Activated naive CD8-positive, alpha-beta T cell treated with anti-CD3 and anti-CD28 coated beads for 36 hours (primary cell): ENCODE data around the gene RAB12. TPM values are rescaled to one million over a fixed set of nuclear protein-coding genes. Genes with fewer than 3 reads are reported as not detected.
"Not testable (repeated sequence)": the region's sequence is repeated elsewhere in the genome, so short reads cannot be mapped to it uniquely, and the experiment has no call there.

Experiments used
- DNase-seq: peaks from one replicate; pipeline ENCODE4 v3.0.0; 2021
- H3K27ac Mint-ChIP-seq: one replicate; pipeline ENCODE4 v1.8.0; 2022; ENCODE audit warnings: mild to moderate bottlenecking, moderate library complexity, mixed read lengths
- H3K27me3 Mint-ChIP-seq: one replicate; pipeline ENCODE4 v1.8.0; 2022; ENCODE audit warnings: mild to moderate bottlenecking, mixed read lengths
- H3K36me3 Mint-ChIP-seq: one replicate; pipeline ENCODE4 v1.8.0; 2021; ENCODE audit warnings: mild to moderate bottlenecking, mixed read lengths
- H3K4me1 Mint-ChIP-seq: one replicate; pipeline ENCODE4 v1.8.0; 2021; ENCODE audit warnings: mixed read lengths
- H3K4me3 Mint-ChIP-seq: one replicate; pipeline ENCODE4 v1.8.0; 2022; ENCODE audit warnings: mild to moderate bottlenecking, moderate library complexity, mixed read lengths
- H3K9me3 Mint-ChIP-seq: one replicate; pipeline ENCODE4 v1.8.0; 2022; ENCODE audit warnings: mixed read lengths
- total RNA-seq, 2 experiments: library from RNA; stranded (reverse); gene quantifications; one replicate each; pipeline ENCODE4 v1.2.3, GENCODE V29; 2021

RAB12 gene, protein sequence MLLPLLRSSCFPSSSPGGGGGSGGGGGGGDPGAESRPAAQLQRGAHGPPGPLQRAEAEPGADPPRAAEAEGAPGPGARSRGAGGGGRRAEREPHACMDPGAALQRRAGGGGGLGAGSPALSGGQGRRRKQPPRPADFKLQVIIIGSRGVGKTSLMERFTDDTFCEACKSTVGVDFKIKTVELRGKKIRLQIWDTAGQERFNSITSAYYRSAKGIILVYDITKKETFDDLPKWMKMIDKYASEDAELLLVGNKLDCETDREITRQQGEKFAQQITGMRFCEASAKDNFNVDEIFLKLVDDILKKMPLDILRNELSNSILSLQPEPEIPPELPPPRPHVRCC
- total RNA-seq: 10 to 100 TPM; 12.5 to 14.8 TPM

DNA sequence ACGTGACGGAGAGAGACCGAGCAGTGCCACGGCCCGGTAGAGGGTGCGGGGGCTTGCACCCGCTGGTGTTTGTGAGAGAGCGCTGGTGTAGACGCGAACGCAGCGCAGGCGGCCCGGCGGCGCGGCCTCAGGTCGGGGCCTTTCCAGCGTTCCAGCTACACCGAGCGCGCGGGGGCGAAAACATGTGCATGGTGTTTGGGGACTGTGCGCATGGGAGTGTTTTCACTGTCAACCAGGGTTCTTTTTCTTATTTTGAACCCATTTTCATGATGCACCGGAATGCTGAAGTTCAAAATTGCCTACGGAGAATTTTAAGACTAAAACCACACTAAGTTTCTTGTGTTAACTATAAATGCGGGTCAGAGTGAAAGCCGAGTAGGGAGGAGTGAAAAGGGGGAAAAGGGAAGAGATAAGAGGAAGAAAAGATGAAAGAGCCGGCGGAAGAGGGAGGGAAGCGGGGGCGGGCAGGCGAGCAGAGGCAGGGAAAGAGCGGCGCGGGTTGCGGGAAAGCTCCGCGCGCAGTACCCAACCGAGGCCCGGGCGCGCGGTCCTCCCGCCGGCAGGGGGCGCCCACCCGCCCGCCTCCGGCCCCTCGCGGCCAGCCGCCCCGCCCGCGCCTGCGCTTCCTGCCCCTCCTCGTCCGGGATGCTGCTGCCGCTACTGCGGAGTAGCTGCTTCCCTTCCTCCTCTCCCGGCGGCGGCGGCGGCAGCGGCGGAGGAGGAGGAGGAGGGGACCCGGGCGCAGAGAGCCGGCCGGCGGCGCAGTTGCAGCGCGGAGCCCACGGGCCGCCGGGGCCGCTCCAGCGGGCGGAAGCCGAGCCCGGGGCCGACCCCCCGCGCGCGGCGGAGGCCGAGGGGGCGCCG is at the start of gene RAB12:
Gene RAB12 (plus strand): TSS at position 643 of the 864 bp plus-strand sequence. CDS start 3 bp downstream, at position 646.
- H3K4me1 Mint-ChIP-seq: peaks cover 52% of the 10 kb centered on the region
- H3K27ac Mint-ChIP-seq: peak within 1 kb of the TSS; percentile 97
- H3K27me3 Mint-ChIP-seq: peaks cover 6% of the 10 kb centered on the region
- H3K36me3 Mint-ChIP-seq: peaks cover 18% of the 10 kb centered on the region
- DNase-seq: peak; percentile 90
- H3K4me3 Mint-ChIP-seq: peak within 1 kb of the TSS; percentile 94
- no peaks in the 10 kb centered on the region for H3K9me3 Mint-ChIP-seq

DNA sequence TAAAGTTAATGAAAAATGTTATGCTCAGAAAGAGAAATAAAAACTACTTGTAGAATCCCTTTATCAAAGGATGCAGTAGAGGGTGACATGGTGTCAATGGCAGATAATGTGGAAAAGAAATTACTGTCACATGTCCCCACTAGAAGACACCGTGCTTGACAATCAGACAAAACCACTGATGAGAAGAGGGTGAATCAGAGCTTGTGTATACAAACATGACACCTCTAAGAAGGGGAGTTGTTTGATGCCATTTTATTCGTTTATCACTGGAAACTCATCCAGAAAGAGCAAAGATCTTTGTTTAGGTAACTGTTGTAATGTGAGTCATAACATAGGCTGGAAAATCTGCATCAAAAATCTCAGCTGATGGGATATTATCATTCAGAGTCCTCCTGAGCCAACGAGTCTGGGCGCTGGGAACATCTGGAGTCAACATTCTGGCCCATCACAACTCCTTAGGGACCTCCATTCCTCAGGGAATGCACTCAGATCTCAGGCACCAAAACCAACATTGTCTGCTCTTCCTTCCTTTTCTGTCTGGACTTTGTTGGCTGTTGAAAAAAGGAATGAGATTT is 49.5 kb upstream of the RAB12 start:
- peaks cover 2% of the 10 kb centered on the region for H3K9me3 Mint-ChIP-seq

DNA sequence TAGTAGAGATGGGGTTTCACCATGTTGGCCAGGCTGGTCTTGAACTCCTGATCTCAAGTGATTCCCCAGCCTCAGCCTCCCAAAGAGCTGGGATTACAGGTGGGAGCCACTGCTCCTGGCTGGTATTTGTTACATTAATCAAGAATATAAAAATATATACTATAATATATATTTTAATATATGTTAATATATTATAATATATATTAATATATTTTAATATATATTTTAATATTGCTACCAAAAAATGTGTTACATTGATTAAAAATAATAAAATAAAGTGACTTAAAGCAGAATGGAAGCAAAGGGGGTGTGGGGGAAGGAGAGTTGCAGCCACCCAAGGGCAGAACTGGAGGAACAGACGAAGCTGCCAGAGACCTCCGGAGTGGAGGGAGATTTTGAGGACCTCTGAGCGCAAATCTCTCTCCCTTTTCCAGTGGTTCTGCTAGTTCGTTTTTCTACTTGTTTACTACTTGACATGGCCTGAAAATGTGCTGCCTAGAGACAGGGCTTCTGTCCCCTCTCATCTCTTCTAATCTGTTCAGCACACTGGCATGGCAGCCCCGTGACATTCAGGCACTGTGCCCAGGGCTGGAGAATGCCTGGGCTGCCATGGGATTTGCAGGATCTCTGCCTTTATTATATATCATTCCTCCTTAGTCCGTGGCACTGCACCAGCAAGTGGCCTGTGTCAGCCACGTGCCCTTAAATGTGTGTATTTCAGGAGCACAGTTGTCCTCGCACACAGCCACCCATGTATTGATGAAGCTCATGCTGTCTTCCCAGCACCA is 47.9 kb upstream of the RAB12 start:
- H3K36me3 Mint-ChIP-seq: no peaks in the 10 kb centered on the region
- peaks cover 4% of the 10 kb centered on the region for H3K27me3 Mint-ChIP-seq
- peaks cover 2% of the 10 kb centered on the region for H3K9me3 Mint-ChIP-seq
- H3K4me1 Mint-ChIP-seq: no peaks in the 10 kb centered on the region
- H3K4me3 Mint-ChIP-seq: no peak overlapping the region
- DNase-seq: no peak
- no peak overlapping the region for H3K27ac Mint-ChIP-seq

More for the DNA sequence above, 49.5 kb upstream of the RAB12 start:
- Mint-ChIP-seq H3K27ac (no peak overlapping the region), H3K36me3 (no peaks in the 10 kb centered on the region), H3K4me1 (no peaks in the 10 kb centered on the region), H3K4me3 (no peak overlapping the region), H3K27me3 (peaks cover 4% of the 10 kb centered on the region)
- DNase-seq: no peak

DNA sequence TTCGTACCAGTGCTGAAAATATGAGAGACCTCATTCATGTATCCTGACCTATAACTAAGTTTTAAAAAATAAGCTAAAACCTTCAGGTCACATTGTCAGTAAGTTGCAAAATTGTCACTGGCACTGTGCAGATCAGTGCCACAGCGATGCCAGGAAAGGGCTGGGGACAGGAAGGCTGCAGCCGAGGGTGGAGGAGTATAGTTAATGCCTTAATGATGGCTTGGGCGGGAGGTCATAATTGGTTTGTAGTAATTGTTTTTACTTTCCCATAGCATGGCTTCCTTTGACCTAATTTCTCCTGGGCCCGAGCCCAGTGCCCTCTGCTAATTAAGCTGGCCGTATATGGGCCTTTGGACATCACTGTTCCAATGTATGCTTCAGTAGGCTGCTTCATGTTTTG is 47.2 kb upstream of the RAB12 start:
- H3K27ac Mint-ChIP-seq: no peak overlapping the region
- no peaks in the 10 kb centered on the region for H3K4me1 Mint-ChIP-seq
- H3K4me3 Mint-ChIP-seq: no peak overlapping the region
- H3K36me3 Mint-ChIP-seq: no peaks in the 10 kb centered on the region
- DNase-seq: no peak
- H3K27me3 Mint-ChIP-seq: peaks cover 3% of the 10 kb centered on the region
- H3K9me3 Mint-ChIP-seq: peaks cover 2% of the 10 kb centered on the region

GRCh38 chr18:8562919-8563318 is 46.3 kb upstream of the RAB12 start:
- Mint-ChIP-seq H3K36me3 (no peaks in the 10 kb centered on the region), H3K27ac (no peak overlapping the region), H3K27me3 (no peaks in the 10 kb centered on the region), H3K4me1 (no peaks in the 10 kb centered on the region), H3K9me3 (peaks cover 2% of the 10 kb centered on the region), H3K4me3 (no peak overlapping the region)
- no peak for DNase-seq

GRCh38 chr18:8571399-8571798 is 37.8 kb upstream of the RAB12 start:
- Mint-ChIP-seq H3K36me3 (no peaks in the 10 kb centered on the region), H3K27ac (no peak overlapping the region), H3K4me3 (no peak overlapping the region), H3K27me3 (peaks cover 6% of the 10 kb centered on the region), H3K4me1 (no peaks in the 10 kb centered on the region), H3K9me3 (no peaks in the 10 kb centered on the region)
- DNase-seq: no peak

- peaks cover 16% of the 10 kb centered on the region for H3K27me3 Mint-ChIP-seq
- H3K4me3 Mint-ChIP-seq, H3K27ac Mint-ChIP-seq, H3K36me3 Mint-ChIP-seq, DNase-seq, H3K9me3 Mint-ChIP-seq, H3K4me1 Mint-ChIP-seq: not testable (repeated sequence)
Observed at GRCh38 chr18:8573766-8574165, 35.5 kb upstream of the RAB12 start.

GRCh38 chr18:8584798-8585197 is 24.4 kb upstream of the RAB12 start:
- no peak for DNase-seq
- no peak overlapping the region for H3K27ac Mint-ChIP-seq
- no peaks in the 10 kb centered on the region for H3K36me3 Mint-ChIP-seq
- H3K9me3 Mint-ChIP-seq: peaks cover under 1% of the 10 kb centered on the region
- H3K4me3 Mint-ChIP-seq: no peak overlapping the region
- H3K4me1 Mint-ChIP-seq: no peaks in the 10 kb centered on the region
- peaks cover 21% of the 10 kb centered on the region for H3K27me3 Mint-ChIP-seq

DNA sequence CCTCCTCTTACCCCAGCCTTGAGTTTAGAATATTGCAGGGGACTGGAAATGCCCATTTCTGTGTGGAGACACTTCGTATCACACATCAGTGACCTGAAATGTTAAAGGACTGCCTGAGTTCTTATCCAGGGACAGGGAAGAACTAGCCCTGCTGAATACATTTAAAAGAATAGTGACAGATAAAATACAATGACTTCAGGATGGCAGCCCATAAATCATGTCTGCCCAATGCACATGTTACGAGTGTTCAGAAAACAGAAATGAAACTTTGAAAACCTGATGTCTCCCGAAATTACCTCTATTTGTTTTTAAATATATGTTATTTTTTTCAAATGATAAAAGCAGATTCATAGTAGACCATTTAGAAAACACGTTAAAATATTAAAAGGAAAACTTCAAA is 22.3 kb upstream of the RAB12 start:
- no peak overlapping the region for H3K4me3 Mint-ChIP-seq
- no peaks in the 10 kb centered on the region for H3K36me3 Mint-ChIP-seq
- H3K4me1 Mint-ChIP-seq: no peaks in the 10 kb centered on the region
- peaks cover 14% of the 10 kb centered on the region for H3K27me3 Mint-ChIP-seq
- peaks cover 4% of the 10 kb centered on the region for H3K9me3 Mint-ChIP-seq
- H3K27ac Mint-ChIP-seq: no peak overlapping the region
- DNase-seq: no peak

DNA sequence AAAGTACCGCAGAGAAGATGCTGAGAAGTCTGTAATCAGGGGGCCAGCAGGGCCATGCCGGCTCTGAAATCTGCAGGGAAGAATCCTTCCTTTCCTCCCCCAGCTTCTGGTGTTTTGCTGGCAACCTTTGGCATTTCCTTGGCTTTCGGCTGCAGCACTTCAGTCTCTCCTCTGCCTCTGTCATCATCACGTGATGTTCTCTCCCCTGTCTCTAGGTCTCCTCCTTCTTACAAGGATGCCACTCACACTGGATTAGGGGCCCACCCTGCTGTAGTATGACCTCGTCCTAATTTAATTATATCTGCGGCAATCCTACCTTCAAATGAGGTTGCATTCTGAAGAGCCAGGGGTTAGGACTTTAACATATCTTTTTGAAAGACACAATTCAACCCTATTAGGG is 13.8 kb upstream of the RAB12 start:
- H3K9me3 Mint-ChIP-seq: no peaks in the 10 kb centered on the region
- no peaks in the 10 kb centered on the region for H3K4me1 Mint-ChIP-seq
- H3K27me3 Mint-ChIP-seq: peaks cover 13% of the 10 kb centered on the region
- DNase-seq: no peak
- H3K4me3 Mint-ChIP-seq: no peak overlapping the region
- H3K27ac Mint-ChIP-seq: no peak overlapping the region
- H3K36me3 Mint-ChIP-seq: no peaks in the 10 kb centered on the region

DNA sequence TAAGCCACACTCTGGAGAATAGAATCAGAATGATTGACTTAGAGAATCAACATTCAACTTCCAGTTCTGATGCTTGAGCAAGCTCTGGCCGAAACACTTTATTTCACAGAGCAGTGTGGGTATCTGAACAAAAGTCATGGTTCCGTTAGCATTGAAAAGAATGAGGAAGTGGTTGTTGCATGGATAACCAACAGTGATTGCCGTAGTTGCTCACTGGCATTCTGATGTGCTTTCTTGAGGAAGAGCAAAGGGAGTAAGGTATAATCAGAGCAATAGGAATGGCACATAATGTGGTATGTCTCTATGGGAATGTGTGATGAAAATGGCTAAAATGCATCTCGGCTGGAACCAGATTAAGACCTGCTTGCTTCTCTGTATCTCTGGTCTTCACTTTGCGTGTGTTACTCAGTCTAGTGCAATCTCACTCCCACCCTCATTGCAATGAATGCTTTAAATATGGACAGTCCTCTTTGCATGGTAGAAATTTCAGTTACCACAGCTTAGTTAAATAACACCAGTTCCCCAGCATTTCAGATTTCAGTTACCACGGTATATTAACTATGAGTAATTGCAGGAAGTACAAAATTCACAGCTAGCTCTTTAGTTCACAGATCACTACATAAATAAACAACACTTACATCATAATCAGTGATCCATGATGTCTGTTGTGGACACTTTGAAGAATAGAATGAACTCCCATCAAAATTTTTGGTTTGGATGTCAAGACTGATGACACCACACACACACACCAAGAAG is 7.8 kb upstream of the RAB12 start:
- Mint-ChIP-seq H3K27ac (peak overlapping the region; percentile 2), H3K4me1 (peaks cover 11% of the 10 kb centered on the region), H3K27me3 (peaks cover 36% of the 10 kb centered on the region), H3K36me3 (no peaks in the 10 kb centered on the region), H3K4me3 (no peak overlapping the region), H3K9me3 (no peaks in the 10 kb centered on the region)
- DNase-seq: no peak

DNA sequence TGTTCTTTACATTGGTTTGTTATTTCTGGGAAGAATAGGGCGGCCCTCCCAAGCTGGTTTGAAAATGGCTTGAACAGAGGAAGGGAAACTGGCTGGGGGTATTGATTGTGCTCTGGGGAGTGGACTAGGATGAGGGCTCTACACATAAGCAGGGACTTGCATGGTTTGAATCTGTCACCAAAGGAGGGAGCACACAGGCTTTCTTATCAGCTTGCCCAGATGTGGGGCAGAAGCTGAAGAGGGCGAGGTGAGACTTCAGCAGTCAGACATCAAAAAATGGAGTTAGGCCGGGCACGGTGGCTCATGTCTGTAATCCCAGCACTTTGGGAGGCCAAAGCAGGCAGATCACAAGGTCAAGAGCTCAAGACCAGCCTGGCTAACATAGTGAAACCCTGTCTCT is 7.2 kb upstream of the RAB12 start:
- peak overlapping the region; percentile 2 for H3K27ac Mint-ChIP-seq
- DNase-seq: no peak
- no peak overlapping the region for H3K4me3 Mint-ChIP-seq
- H3K4me1 Mint-ChIP-seq: peaks cover 11% of the 10 kb centered on the region
- peaks cover 36% of the 10 kb centered on the region for H3K27me3 Mint-ChIP-seq
- no peaks in the 10 kb centered on the region for H3K9me3 Mint-ChIP-seq
- no peaks in the 10 kb centered on the region for H3K36me3 Mint-ChIP-seq

DNA sequence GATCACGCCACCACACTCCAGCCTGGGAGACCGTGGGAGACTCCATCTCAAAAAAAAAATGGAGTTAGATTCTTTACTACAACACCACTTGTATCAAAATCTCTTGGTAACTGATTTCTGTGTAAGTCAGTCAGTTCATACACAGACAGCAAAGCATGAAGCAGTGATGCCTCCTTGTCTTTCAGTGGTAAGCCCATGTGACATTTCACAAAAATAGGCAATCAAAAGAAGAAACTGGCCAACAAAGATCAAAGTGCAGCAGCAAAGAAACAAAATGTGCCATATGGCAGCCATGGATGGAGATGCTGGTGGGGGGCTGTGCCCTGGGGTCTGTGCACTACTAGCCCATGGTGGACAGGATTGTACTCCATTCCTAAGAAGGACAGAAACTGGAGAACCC is 6.7 kb upstream of the RAB12 start:
- no peak overlapping the region for H3K4me3 Mint-ChIP-seq
- no peaks in the 10 kb centered on the region for H3K36me3 Mint-ChIP-seq
- H3K9me3 Mint-ChIP-seq: no peaks in the 10 kb centered on the region
- peaks cover 32% of the 10 kb centered on the region for H3K27me3 Mint-ChIP-seq
- peaks cover 12% of the 10 kb centered on the region for H3K4me1 Mint-ChIP-seq
- DNase-seq: no peak
- no peak overlapping the region for H3K27ac Mint-ChIP-seq
